K562 (cell line): ENCODE data around the gene RPS6KA2. TPM values are rescaled to one million over a fixed set of nuclear protein-coding genes. Genes with fewer than 3 reads are reported as not detected.

Source experiments
- ATAC-seq: fragments of 200-7000 bp; cut with Tn5 transposase; 3 replicates; pipeline ENCODE4 v1.9.1; 2020; ENCODE audit warnings: moderate library complexity
- BruUV-seq: library from RNA; stranded (reverse); fragments of 400-500 nt; replicated peaks from 2 replicates; lab custom pipeline; 2021; lab: Mats Ljungman, UMichigan
- CTCF ChIA-PET: fragments of 300-600 bp; formaldehyde crosslinking; extraction: SDS; loops from one replicate; lab custom pipeline; 2021; ENCODE audit warnings: low intra/inter-chr PET ratio; lab: Yijun Ruan, JAX
- POLR2A ChIA-PET: fragments of 300-600, 350-650 bp; sonication (Branson Sonifier 250); formaldehyde crosslinking; extraction: SDS; loops from one replicate; lab custom pipeline; 2021; ENCODE audit warnings: antibody characterized with exemption, inconsistent platforms; lab: Yijun Ruan, JAX
- DNase-seq, 4 experiments: peaks; one replicate each; pipeline versions ENCODE4 v3.0.0 to v3.0.0-alpha.2; 2011 to 2018; ENCODE audit warnings: low spot score in 3 of 4, mixed read lengths in 3 of 4; ENCODE audit errors: extremely low read depth in 1 of 4
- FAIRE-seq: peaks from 2 replicates; lab custom pipeline; 2011; peaks lifted over from hg19 to GRCh38; lab: Jason Lieb, UNC
- H2AFZ ChIP-seq: 2 replicates; pipeline ENCODE4 v1.6.0; 2011; ENCODE audit warnings: low read depth, low read length, control low read depth, inconsistent platforms
- H3K27ac ChIP-seq: fragments of 200-600 bp; 3 replicates; pipeline ENCODE4 v1.8.0; 2011; ENCODE audit warnings: low read depth, mild to moderate bottlenecking, control low read depth, inconsistent platforms, low read length, moderate library complexity, mixed read lengths; ENCODE audit errors: extremely low read depth
- H3K27me3 ChIP-seq, 2 experiments: fragments of 300-600 bp in 1 of 2; 2 replicates in 1 of 2; 3 replicates in 1 of 2; pipeline versions ENCODE4 v1.6.0 to v1.8.0; 2011; ENCODE audit warnings: inconsistent platforms in 2 of 2, low read length in 2 of 2, mild to moderate bottlenecking in 1 of 2, mixed read lengths in 1 of 2, moderate library complexity in 1 of 2; ENCODE audit not compliant: control insufficient read depth in 2 of 2, insufficient read depth in 2 of 2
- H3K36me3 ChIP-seq: fragments of 300-600 bp; 3 replicates; pipeline ENCODE4 v1.8.0; 2011; ENCODE audit warnings: mild to moderate bottlenecking, low read length, inconsistent platforms; ENCODE audit not compliant: control insufficient read depth, insufficient read depth
- H3K4me1 ChIP-seq, 2 experiments: fragments of 200-600 bp in 1 of 2; replicated peaks in 1 of 2; 2 replicates in 1 of 2; 3 replicates in 1 of 2; pipeline versions ENCODE4 v1.5.1 to v1.8.0; 2011; ENCODE audit warnings: inconsistent platforms in 2 of 2, low read length in 2 of 2, mild to moderate bottlenecking in 1 of 2, mixed read lengths in 1 of 2, moderate library complexity in 1 of 2; ENCODE audit not compliant: control insufficient read depth in 2 of 2, insufficient read depth in 2 of 2
- H3K4me2 ChIP-seq: 2 replicates; pipeline ENCODE4 v1.6.1; 2011; ENCODE audit warnings: low read length, control low read depth, inconsistent platforms, mixed read lengths; ENCODE audit not compliant: insufficient read depth
- H3K4me3 ChIP-seq: fragments of 200-600 bp; sonication (generic), shearing (Covaris generic); 2 replicates; pipeline ENCODE4 v1.5.1; 2016; ENCODE audit warnings: control low read depth, inconsistent platforms
- H3K79me2 ChIP-seq: fragments of 200-600 bp; 3 replicates; pipeline ENCODE4 v1.8.0; 2011; ENCODE audit warnings: low read length, inconsistent platforms; ENCODE audit not compliant: control insufficient read depth, insufficient read depth
- H3K9ac ChIP-seq, 2 experiments: 2 replicates each; pipeline versions ENCODE4 v1.6.0 to v1.6.1; 2011; ENCODE audit warnings: low read depth in 2 of 2, low read length in 2 of 2, control low read depth in 1 of 2, inconsistent platforms in 1 of 2, mild to moderate bottlenecking in 1 of 2, mixed read lengths in 1 of 2; ENCODE audit not compliant: insufficient read depth in 1 of 2
- H3K9me1 ChIP-seq: one replicate; pipeline ENCODE4 v1.6.0; 2011; ENCODE audit warnings: inconsistent platforms, mild to moderate bottlenecking, low read length, moderate library complexity; ENCODE audit not compliant: control insufficient read depth, insufficient read depth
- H3K9me3 ChIP-seq: replicated peaks from 2 replicates; pipeline ENCODE4 v1.5.1; 2011; ENCODE audit warnings: low read depth, low read length, inconsistent platforms; ENCODE audit not compliant: control insufficient read depth, insufficient read depth
- H4K20me1 ChIP-seq: replicated peaks from 2 replicates; pipeline ENCODE4 v1.6.1; 2011; ENCODE audit warnings: low read length, inconsistent platforms, mixed read lengths; ENCODE audit not compliant: control insufficient read depth, insufficient read depth
- EGR1 ChIP-seq: fragments of 450-650 bp; conservative IDR thresholded peaks from 2 replicates; pipeline ENCODE4 v1.6.1; 2017; ENCODE audit warnings: mild to moderate bottlenecking
- GTF2A2 ChIP-seq: IDR thresholded peaks from 2 replicates; pipeline ENCODE4 v1.6.1; 2016; ENCODE audit warnings: mild to moderate bottlenecking, missing genetic modification characterization, missing compliant biosample characterization
- HEY1 ChIP-seq: fragments of 250-450 bp; sonication (Bioruptor Pico); IDR thresholded peaks from 2 replicates; pipeline ENCODE4 v1.5.0; 2020; ENCODE audit warnings: mild to moderate bottlenecking, moderate library complexity, borderline replicate concordance
- JUN ChIP-seq, 2 experiments: sonication (generic) in 1 of 2; formaldehyde crosslinking in 1 of 2; IDR thresholded peaks; 2 replicates each; pipeline versions ENCODE4 v1.6.1 to v1.8.0; 2012 to 2022; ENCODE audit warnings: borderline replicate concordance in 2 of 2, mild to moderate bottlenecking in 2 of 2, improper control_type of control experiment in 1 of 2, low read depth in 1 of 2, low read length in 1 of 2, missing genetic modification reagents in 1 of 2
- NFXL1 ChIP-seq: fragments of 450-650 bp; formaldehyde crosslinking; IDR thresholded peaks from 2 replicates; pipeline ENCODE4 v1.4.0; 2021; ENCODE audit warnings: mild to moderate bottlenecking
- PCBP2 ChIP-seq: fragments of 200-400 bp; formaldehyde crosslinking; IDR thresholded peaks from 2 replicates; pipeline ENCODE4 v1.6.1; 2018; ENCODE audit warnings: low read length, low read depth, mild to moderate bottlenecking, moderate library complexity; ENCODE audit not compliant: poor library complexity, severe bottlenecking
- PTTG1 ChIP-seq: fragments of 450-650 bp; IDR thresholded peaks from 2 replicates; pipeline ENCODE4 v1.6.1; 2016; ENCODE audit warnings: low read depth, mild to moderate bottlenecking, missing genetic modification characterization, missing compliant biosample characterization
- SRSF3 ChIP-seq: fragments of 200-400 bp; formaldehyde crosslinking; IDR thresholded peaks from 2 replicates; pipeline ENCODE4 v1.6.1; 2016; ENCODE audit warnings: mild to moderate bottlenecking, low read length, moderate library complexity; ENCODE audit not compliant: insufficient read depth
- ZNF217 ChIP-seq: sonication (generic); formaldehyde crosslinking; IDR thresholded peaks from 2 replicates; pipeline ENCODE4 v1.8.0; 2022; ENCODE audit warnings: mild to moderate bottlenecking, missing genetic modification reagents
- ZNF830 ChIP-seq: fragments of 250-450 bp; sonication (Bioruptor Pico); IDR thresholded peaks from 2 replicates; pipeline ENCODE4 v1.5.0; 2021; ENCODE audit warnings: mild to moderate bottlenecking
- WGBS: fragments of 100-300 bp; shearing (Covaris generic); methylation state at CpG from one replicate; pipeline ENCODE4 v1.1.6; 2016; ENCODE audit warnings: low coverage, mixed read lengths; ENCODE audit not compliant: insufficient coverage; ENCODE audit errors: missing lambda C conversion rate; 5-methylcytosine and 5-hydroxymethylcytosine counted together
- in situ Hi-C: fragments of 300-500 bp; cut with MboI; formaldehyde crosslinking; loops from 4 replicates; pipeline ENCODE4 v1.15.0; 2018; ENCODE audit warnings: inconsistent platforms, mixed read lengths
- intact Hi-C: fragments of 100-400 bp; cut with micrococcal nuclease; formaldehyde crosslinking; loops from 2 replicates; pipeline ENCODE4 v1.14.2; 2022
- polyA plus RNA-seq, 8 experiments: library from polyadenylated mRNA; depleted of rRNA in 4 of 8; stranded (reverse) in 5 of 8; unstranded in 3 of 8; fragments of >200 nt; fragmentation: Nextera tagmentation in 2 of 8; fragmentation: Illumina TruSeq in 1 of 8; extraction: Ambion mirVana in 2 of 8; extraction: Trizol in 1 of 8; gene quantifications; 2 replicates each; pipeline versions ENCODE4 v1.2.1 to v1.2.3, GENCODE V29; 2011 to 2014; ENCODE audit warnings: inconsistent platforms in 1 of 8, missing spikeins in 1 of 8
- total RNA-seq, 7 experiments: library from RNA; depleted of rRNA in 6 of 7; stranded (reverse); fragments of >200 nt in 6 of 7; fragmentation: Illumina TruSeq in 2 of 7; extraction: Trizol in 2 of 7; gene quantifications; 2 replicates each; pipeline versions ENCODE4 v1.2.1 to v1.2.3, GENCODE V29; 2011 to 2021; ENCODE audit warnings: low replicate concordance in 1 of 7
- TF ChIP-seq, protein P1 (sequence below): fragments of 250-450 bp; sonication (Bioruptor Pico); IDR thresholded peaks from 2 replicates; pipeline ENCODE4 v1.4.0; 2020; ENCODE audit warnings: mild to moderate bottlenecking
- TF ChIP-seq, protein P2 (sequence below), 3 experiments: IDR thresholded peaks in 2 of 3; conservative IDR thresholded peaks in 1 of 3; 2 replicates each; pipeline ENCODE4 v1.5.1; 2011 to 2012; ENCODE audit warnings: low read length in 3 of 3, mild to moderate bottlenecking in 3 of 3, control low read depth in 2 of 3, improper control_type of control experiment in 1 of 3, inconsistent platforms in 1 of 3, low read depth in 1 of 3, mixed read lengths in 1 of 3, moderate library complexity in 1 of 3; ENCODE audit not compliant: insufficient read depth in 2 of 3

Gene RPS6KA2
- total and polyA plus RNA-seq, 9 of the 15 experiments (the other 6 are each of a cell fraction or from before 2014, with no cell fraction given) = 0.29 to 1.00 (median 0.53) TPM

- ATAC-seq = no peak
- Histone ChIP-seq H3K9ac (no peak overlapping the region), H3K4me1 (no peaks in the 10 kb centered on the region), H3K4me3 (no peak overlapping the region), H3K27ac (no peak overlapping the region), H3K9me1 (no peaks in the 10 kb centered on the region), H4K20me1 (0 out of 2 replicates have a peak, but pooled peaks cover 4% of the 10 kb centered on the region), H2AFZ (no peak overlapping the region), H3K27me3 (peaks cover 45 to 74% of the 10 kb centered on the region in 2 experiments), H3K36me3 (no peaks in the 10 kb centered on the region), H3K79me2 (no peaks in the 10 kb centered on the region), H3K9me3 (no peaks in the 10 kb centered on the region), H3K4me2 (no peak overlapping the region)
- BruUV-seq = no TSS peak
- 1% methylated on average over 9 of the region's 9 CpGs for WGBS
- ChIA-PET CTCF (no interaction called here), POLR2A (interaction anchor here (0.8 kb wide), 1 partner anchor 273 kb away, joined by 4 read pairs; no protein-coding TSS in a partner anchor)
- intact Hi-C loops = no loop called here
- peak; percentile 51 for FAIRE-seq
- in situ Hi-C loops = no loop called here
- no peak for DNase-seq
- peak; percentile 44; the same call in 1 of the 2 replicates for TF ChIP-seq EGR1
- no peak for TF ChIP-seq PTTG1 (tag)
Measured at GRCh38 chr6:166418691-166419143, 208.3 kb downstream of the RPS6KA2 start.

DNA sequence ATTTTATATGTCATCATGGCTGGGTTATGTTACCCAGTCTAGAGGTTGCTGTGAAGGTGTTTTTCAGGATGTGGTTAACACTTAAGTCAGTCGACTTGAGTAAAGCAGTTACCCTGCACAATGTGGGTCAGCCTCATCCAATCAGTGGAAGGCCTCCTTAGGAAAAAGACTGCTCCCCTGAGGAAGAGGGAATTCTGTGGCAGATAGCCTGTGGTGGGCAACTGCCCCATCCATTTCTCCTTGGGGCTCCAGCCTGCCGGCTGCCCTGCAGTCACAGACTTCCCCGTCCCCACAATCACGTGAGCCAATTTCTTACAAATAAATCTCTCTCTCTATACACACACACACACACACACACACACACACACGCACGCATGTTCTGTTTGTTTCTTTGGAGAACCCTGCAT lies 209.8 kb downstream of the RPS6KA2 start:
- no peak for FAIRE-seq
- Histone ChIP-seq H3K27ac (no peak overlapping the region), H2AFZ (no peak overlapping the region)
- TF ChIP-seq HEY1 = no peak
- TF ChIP-seq ZNF830 (CRISPR knock-in tag) = no peak
- TF ChIP-seq, protein P1, sequence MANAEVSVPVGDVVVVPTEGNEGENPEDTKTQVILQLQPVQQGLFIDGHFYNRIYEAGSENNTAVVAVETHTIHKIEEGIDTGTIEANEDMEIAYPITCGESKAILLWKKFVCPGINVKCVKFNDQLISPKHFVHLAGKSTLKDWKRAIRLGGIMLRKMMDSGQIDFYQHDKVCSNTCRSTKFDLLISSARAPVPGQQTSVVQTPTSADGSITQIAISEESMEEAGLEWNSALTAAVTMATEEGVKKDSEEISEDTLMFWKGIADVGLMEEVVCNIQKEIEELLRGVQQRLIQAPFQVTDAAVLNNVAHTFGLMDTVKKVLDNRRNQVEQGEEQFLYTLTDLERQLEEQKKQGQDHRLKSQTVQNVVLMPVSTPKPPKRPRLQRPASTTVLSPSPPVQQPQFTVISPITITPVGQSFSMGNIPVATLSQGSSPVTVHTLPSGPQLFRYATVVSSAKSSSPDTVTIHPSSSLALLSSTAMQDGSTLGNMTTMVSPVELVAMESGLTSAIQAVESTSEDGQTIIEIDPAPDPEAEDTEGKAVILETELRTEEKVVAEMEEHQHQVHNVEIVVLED (CRISPR knock-in tag) = no peak
- TF ChIP-seq NFXL1 (CRISPR knock-in tag) = no peak
- TF ChIP-seq ZNF217 (CRISPR knock-in tag) = no peak
- TF ChIP-seq GTF2A2 = no peak
- TF ChIP-seq, protein P2, sequence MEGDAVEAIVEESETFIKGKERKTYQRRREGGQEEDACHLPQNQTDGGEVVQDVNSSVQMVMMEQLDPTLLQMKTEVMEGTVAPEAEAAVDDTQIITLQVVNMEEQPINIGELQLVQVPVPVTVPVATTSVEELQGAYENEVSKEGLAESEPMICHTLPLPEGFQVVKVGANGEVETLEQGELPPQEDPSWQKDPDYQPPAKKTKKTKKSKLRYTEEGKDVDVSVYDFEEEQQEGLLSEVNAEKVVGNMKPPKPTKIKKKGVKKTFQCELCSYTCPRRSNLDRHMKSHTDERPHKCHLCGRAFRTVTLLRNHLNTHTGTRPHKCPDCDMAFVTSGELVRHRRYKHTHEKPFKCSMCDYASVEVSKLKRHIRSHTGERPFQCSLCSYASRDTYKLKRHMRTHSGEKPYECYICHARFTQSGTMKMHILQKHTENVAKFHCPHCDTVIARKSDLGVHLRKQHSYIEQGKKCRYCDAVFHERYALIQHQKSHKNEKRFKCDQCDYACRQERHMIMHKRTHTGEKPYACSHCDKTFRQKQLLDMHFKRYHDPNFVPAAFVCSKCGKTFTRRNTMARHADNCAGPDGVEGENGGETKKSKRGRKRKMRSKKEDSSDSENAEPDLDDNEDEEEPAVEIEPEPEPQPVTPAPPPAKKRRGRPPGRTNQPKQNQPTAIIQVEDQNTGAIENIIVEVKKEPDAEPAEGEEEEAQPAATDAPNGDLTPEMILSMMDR (IDR thresholded peaks at IDR 0.05 in 2 of 3, conservative IDR thresholded peaks at IDR 0.05 in 1 of 3; ENCODE audit: insufficient read depth in 2 of 3, low read depth in 1 of 3, low read length in 3 of 3) = no peak
- no peak for TF ChIP-seq PCBP2
- no peak for TF ChIP-seq SRSF3
- TF ChIP-seq JUN (IDR thresholded peaks at IDR 0.05; ENCODE audit: borderline replicate concordance, low read depth, low read length) = no peak
- no peak for TF ChIP-seq JUN (CRISPR knock-in tag; IDR thresholded peaks at IDR 0.05; ENCODE audit: borderline replicate concordance)

More for the DNA sequence above, 209.8 kb downstream of the RPS6KA2 start:
- ChIA-PET POLR2A (interaction anchor here (0.8 kb wide), 1 partner anchor 112 kb away, joined by 3 read pairs; no protein-coding TSS in a partner anchor), CTCF (no interaction called here)
- Histone ChIP-seq H3K9me1 (no peaks in the 10 kb centered on the region), H3K9ac (no peak overlapping the region), H4K20me1 (0 out of 2 replicates have a peak, but pooled peaks cover 4% of the 10 kb centered on the region), H3K27me3 (peaks cover 42 to 74% of the 10 kb centered on the region in 2 experiments), H3K4me3 (no peak overlapping the region), H3K36me3 (no peaks in the 10 kb centered on the region), H3K9me3 (no peaks in the 10 kb centered on the region), H3K4me1 (peaks cover 0 to 7% of the 10 kb centered on the region in 2 experiments; a peak in 1 of 5 replicates), H3K79me2 (no peaks in the 10 kb centered on the region), H3K4me2 (no peak overlapping the region)
- ATAC-seq (no peak), DNase-seq (no peak)
- intact Hi-C loops (no loop called here), in situ Hi-C loops (no loop called here)
- 9% methylated on average over 6 of the region's 6 CpGs for WGBS
- no TSS peak for BruUV-seq
